Chondrocyte (in vitro differentiated cells): ENCODE results near the gene CABLES1. TPM values are rescaled to one million over a fixed set of nuclear protein-coding genes. Genes with fewer than 3 reads are reported as not detected.

Experiments used
- DNase-seq: peaks from one replicate; pipeline ENCODE4 v3.0.0; 2021; ENCODE audit warnings: mixed read lengths, low spot score
- H3K27ac Mint-ChIP-seq: one replicate; pipeline ENCODE4 v1.8.0; 2021; ENCODE audit warnings: mild to moderate bottlenecking, moderate library complexity, mixed read lengths; ENCODE audit not compliant: unreplicated experiment
- H3K27me3 Mint-ChIP-seq: 2 replicates; pipeline ENCODE4 v1.8.0; 2021; ENCODE audit warnings: low read depth, mixed read lengths
- H3K36me3 Mint-ChIP-seq: 2 replicates; pipeline ENCODE4 v1.8.0; 2021; ENCODE audit warnings: low read depth, mixed read lengths
- H3K4me1 Mint-ChIP-seq: 2 replicates; pipeline ENCODE4 v1.8.0; 2021; ENCODE audit warnings: low read depth, mild to moderate bottlenecking, mixed read lengths
- H3K4me3 Mint-ChIP-seq: one replicate; pipeline ENCODE4 v1.8.0; 2021; ENCODE audit warnings: mild to moderate bottlenecking, moderate library complexity, mixed read lengths; ENCODE audit not compliant: unreplicated experiment
- H3K9me3 Mint-ChIP-seq: 2 replicates; pipeline ENCODE4 v1.8.0; 2021; ENCODE audit warnings: low read depth, mixed read lengths
- total RNA-seq: library from RNA; stranded (reverse); gene quantifications from 3 replicates; pipeline ENCODE4 v1.2.1, GENCODE V29; 2021
- TF ChIP-seq, protein P1 (sequence below): fragments of 200-600 bp; sonication (generic); IDR thresholded peaks from 2 replicates; pipeline ENCODE4 v1.5.0; 2021; ENCODE audit warnings: antibody characterized with exemption, mild to moderate bottlenecking, moderate library complexity

CABLES1 gene
- total RNA-seq, 1 donor from 2014 or later: 29.3 TPM

DNA sequence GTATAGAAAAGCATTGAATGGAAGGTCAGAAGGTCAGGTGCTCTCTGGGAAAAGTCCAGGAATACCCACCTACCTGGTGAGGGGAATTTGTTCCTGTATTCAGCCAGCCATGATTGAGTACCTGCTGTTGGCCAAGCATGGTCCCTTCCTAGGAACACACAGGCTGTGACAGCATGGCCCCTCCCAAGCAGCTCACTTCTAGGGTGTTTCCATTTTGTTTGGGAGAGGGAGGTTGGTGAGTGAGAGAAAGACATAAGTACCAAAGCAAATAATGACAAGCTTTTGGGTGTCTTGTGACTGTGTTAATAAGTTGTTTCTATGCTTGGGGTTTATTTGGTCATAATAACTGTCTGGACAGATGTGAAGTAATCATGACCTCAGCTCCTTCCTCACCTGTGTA lies 46.3 kb downstream of the CABLES1 start:
- peaks cover 1% of the 10 kb centered on the region for H3K36me3 Mint-ChIP-seq
- H3K9me3 Mint-ChIP-seq: no peaks in the 10 kb centered on the region
- DNase-seq: no peak
- peaks cover 43% of the 10 kb centered on the region for H3K4me1 Mint-ChIP-seq
- no peak overlapping the region for H3K27ac Mint-ChIP-seq
- TF ChIP-seq, protein P1, sequence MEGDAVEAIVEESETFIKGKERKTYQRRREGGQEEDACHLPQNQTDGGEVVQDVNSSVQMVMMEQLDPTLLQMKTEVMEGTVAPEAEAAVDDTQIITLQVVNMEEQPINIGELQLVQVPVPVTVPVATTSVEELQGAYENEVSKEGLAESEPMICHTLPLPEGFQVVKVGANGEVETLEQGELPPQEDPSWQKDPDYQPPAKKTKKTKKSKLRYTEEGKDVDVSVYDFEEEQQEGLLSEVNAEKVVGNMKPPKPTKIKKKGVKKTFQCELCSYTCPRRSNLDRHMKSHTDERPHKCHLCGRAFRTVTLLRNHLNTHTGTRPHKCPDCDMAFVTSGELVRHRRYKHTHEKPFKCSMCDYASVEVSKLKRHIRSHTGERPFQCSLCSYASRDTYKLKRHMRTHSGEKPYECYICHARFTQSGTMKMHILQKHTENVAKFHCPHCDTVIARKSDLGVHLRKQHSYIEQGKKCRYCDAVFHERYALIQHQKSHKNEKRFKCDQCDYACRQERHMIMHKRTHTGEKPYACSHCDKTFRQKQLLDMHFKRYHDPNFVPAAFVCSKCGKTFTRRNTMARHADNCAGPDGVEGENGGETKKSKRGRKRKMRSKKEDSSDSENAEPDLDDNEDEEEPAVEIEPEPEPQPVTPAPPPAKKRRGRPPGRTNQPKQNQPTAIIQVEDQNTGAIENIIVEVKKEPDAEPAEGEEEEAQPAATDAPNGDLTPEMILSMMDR: no peak
- H3K4me3 Mint-ChIP-seq: no peak overlapping the region
- no peaks in the 10 kb centered on the region for H3K27me3 Mint-ChIP-seq

DNA sequence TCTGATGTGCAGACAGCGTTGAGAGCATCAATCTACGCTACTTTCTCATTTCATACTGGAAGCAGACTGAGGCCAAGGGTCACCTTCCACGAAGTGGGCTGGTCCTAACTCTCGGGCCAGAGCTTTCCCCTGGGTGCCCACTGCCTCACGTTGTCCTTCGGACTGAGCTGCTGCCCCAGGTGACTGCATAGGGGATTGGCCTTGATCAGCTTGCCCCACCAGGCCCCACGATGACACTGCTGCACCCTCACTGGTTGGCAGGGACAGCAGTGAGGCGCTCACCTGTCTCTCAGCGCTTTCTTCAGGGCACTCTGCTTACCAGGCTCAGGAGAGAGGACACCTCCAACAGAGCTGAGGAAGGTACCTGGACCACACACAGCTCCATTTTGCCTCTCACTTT lies 47.3 kb downstream of the CABLES1 start:
- no peak for DNase-seq
- H3K36me3 Mint-ChIP-seq: peaks cover 1% of the 10 kb centered on the region
- no peak overlapping the region for H3K27ac Mint-ChIP-seq
- TF ChIP-seq, protein P1: no peak
- H3K4me1 Mint-ChIP-seq: peaks cover 43% of the 10 kb centered on the region
- H3K4me3 Mint-ChIP-seq: no peak overlapping the region
- no peaks in the 10 kb centered on the region for H3K9me3 Mint-ChIP-seq
- no peaks in the 10 kb centered on the region for H3K27me3 Mint-ChIP-seq

DNA sequence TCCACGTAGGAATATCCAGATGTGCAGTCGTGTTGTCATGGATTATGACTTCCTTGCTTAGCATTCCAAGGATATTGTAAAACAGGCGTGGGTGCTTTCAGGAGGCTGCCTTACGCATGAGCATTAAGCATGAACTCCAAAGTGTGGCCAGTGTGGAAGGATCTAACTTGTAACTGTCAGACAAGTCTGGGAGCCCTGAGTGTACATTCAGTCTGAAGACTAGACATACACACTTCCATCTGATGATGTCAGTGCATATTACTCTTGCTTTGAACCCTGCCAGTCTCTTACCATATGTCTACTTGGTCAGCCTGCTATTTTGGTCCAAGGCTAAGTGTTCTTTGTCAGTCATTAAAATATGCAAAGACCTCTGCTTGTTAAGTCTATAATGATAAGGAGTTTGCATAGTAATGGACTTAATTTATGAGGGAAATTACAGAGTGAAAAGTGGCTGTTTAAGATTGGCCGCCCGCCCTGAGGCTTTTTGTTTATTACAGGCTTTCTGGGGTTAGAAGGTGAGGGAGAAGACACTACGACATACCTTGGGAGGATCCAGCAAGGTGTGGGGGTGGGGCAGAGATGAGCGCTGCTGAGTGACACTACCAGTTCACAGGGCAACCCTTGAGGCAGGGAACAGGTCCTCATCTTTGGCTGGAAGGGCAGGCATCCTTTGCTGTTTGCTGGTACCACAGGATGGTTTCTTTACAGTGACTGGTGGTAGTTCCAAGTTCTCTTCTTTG lies 48.3 kb downstream of the CABLES1 start:
- no peak for DNase-seq
- Mint-ChIP-seq H3K27me3 (no peaks in the 10 kb centered on the region), H3K27ac (peak overlapping the region; percentile 60)

DNA sequence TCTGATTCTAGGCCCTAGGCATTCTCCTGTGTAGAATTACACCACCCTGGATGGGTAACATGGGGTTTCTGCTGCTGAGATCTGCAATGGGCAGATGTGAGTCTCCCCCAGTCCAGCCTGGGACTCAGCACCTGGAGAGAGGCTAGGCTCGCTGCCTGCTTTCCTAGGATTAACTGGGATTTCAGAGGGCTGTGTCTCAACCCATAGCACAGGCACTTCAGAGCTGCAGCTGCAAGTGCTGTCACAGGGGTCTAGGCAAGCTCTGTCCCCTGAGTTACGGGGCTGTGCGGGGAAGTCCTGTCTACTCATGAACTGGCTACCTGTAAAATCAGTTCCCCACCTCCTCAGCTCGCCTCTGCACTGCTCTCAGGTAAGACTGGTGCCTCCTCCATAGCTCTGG lies 51.5 kb downstream of the CABLES1 start:
- no peaks in the 10 kb centered on the region for H3K9me3 Mint-ChIP-seq
- no peaks in the 10 kb centered on the region for H3K27me3 Mint-ChIP-seq
- no peak overlapping the region for H3K4me3 Mint-ChIP-seq
- peaks cover 30% of the 10 kb centered on the region for H3K4me1 Mint-ChIP-seq
- no peak overlapping the region for H3K27ac Mint-ChIP-seq
- no peak for DNase-seq
- peaks cover 4% of the 10 kb centered on the region for H3K36me3 Mint-ChIP-seq
- TF ChIP-seq, protein P1: no peak

More for the DNA sequence above, 48.3 kb downstream of the CABLES1 start:
- TF ChIP-seq, protein P1: no peak
- H3K9me3 Mint-ChIP-seq: no peaks in the 10 kb centered on the region
- peaks cover 41% of the 10 kb centered on the region for H3K4me1 Mint-ChIP-seq
- H3K4me3 Mint-ChIP-seq: no peak overlapping the region
- peaks cover 2% of the 10 kb centered on the region for H3K36me3 Mint-ChIP-seq

DNA sequence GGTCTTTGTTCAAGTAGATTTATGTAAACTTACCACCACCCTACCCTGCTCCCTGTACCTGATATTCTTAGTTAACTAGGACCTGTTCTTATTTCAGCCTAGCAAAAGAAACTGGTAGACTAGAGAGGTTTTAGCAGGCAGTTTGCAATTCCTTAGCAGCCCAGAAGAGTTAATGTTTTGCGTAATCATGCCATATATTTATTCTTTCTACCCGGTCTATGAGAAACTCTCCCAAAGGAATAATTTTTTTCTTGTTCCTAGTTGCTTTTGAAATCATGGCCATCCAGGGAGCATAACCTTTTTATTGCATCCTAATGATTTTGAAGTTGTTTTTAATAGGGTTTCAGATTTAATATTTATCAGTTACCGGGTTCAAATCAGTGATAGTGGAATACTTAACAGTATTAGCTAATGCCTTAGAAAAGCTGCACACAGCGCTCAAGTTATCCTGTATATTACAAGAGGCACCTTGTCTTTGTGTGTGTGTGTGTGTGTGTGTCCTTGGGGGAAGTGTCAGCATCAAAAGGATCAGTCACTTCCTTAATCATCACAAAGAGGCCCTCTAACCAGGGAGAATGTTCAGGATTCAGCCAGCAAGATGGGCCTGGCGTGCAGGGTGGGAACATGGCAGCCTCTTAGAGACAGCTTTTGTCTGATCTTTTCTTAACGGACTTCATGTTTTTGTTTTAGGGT lies 52.9 kb downstream of the CABLES1 start:
- TF ChIP-seq, protein P1: no peak
- H3K4me1 Mint-ChIP-seq: peaks cover 35% of the 10 kb centered on the region
- no peaks in the 10 kb centered on the region for H3K27me3 Mint-ChIP-seq
- DNase-seq: no peak
- no peak overlapping the region for H3K27ac Mint-ChIP-seq
- H3K4me3 Mint-ChIP-seq: no peak overlapping the region
- peaks cover 2% of the 10 kb centered on the region for H3K36me3 Mint-ChIP-seq
- H3K9me3 Mint-ChIP-seq: no peaks in the 10 kb centered on the region
